Measurements from ENCODE around the gene GNAS-AS1.

The GNAS-AS1 gene

GRCh38 chr20:58811334-58811733 lies 39.4 kb downstream of the GNAS-AS1 start:
- FAIRE-seq (no peak), DNase-seq (ENCODE audit: insufficient read length, low spot score) (no peak)

GRCh38 chr20:58810879-58811250 lies 39.8 kb downstream of the GNAS-AS1 start:
- DNase-seq (ENCODE audit: insufficient read length, low spot score) (no peak), FAIRE-seq (no peak)

- no peak for FAIRE-seq
- DNase-seq (ENCODE audit: insufficient read length, low spot score), result no peak
Observed at GRCh38 chr20:58810116-58810878, 40.4 kb downstream of the GNAS-AS1 start.

GRCh38 chr20:58808271-58809046 lies 42.2 kb downstream of the GNAS-AS1 start:
- FAIRE-seq (no peak), DNase-seq (ENCODE audit: insufficient read length, low spot score) (no peak)

- DNase-seq (ENCODE audit: insufficient read length, low spot score) (no peak), FAIRE-seq (no peak)
Observed at GRCh38 chr20:58807801-58808200, 42.9 kb downstream of the GNAS-AS1 start.

- no peak for DNase-seq (ENCODE audit: insufficient read length, low spot score)
- FAIRE-seq, result no peak
Observed at GRCh38 chr20:58803533-58803932, 47.2 kb downstream of the GNAS-AS1 start.

- FAIRE-seq, result no peak
Observed at GRCh38 chr20:58802061-58802460, 48.6 kb downstream of the GNAS-AS1 start.

GRCh38 chr20:58800134-58800871 lies 50.4 kb downstream of the GNAS-AS1 start:
- DNase-seq (ENCODE audit: insufficient read length, low spot score) (no peak), FAIRE-seq (no peak)

More at GRCh38 chr20:58802061-58802460, 48.6 kb downstream of the GNAS-AS1 start:
- DNase-seq (ENCODE audit: insufficient read length, low spot score), result no peak

- no peak for FAIRE-seq
- no peak for DNase-seq (ENCODE audit: insufficient read length, low spot score)
Observed at GRCh38 chr20:58797371-58798338, 53.0 kb downstream of the GNAS-AS1 start.

- DNase-seq (ENCODE audit: insufficient read length, low spot score) (no peak), FAIRE-seq (no peak)
Observed at GRCh38 chr20:58795923-58796245, 54.8 kb downstream of the GNAS-AS1 start.

GRCh38 chr20:58795181-58795922 lies 55.4 kb downstream of the GNAS-AS1 start:
- DNase-seq (ENCODE audit: insufficient read length, low spot score) (no peak), FAIRE-seq (no peak)

- DNase-seq (ENCODE audit: insufficient read length, low spot score) (no peak), FAIRE-seq (no peak)
Observed at GRCh38 chr20:58794510-58795180, 56.1 kb downstream of the GNAS-AS1 start.

GRCh38 chr20:58793512-58794420 lies 56.9 kb downstream of the GNAS-AS1 start:
- DNase-seq (ENCODE audit: insufficient read length, low spot score) (no peak), FAIRE-seq (no peak)

GRCh38 chr20:58792426-58792825 lies 58.3 kb downstream of the GNAS-AS1 start:
- FAIRE-seq, result no peak

GRCh38 chr20:58791286-58791685 lies 59.4 kb downstream of the GNAS-AS1 start:
- DNase-seq (ENCODE audit: insufficient read length, low spot score), result no peak
- FAIRE-seq, result no peak

More at GRCh38 chr20:58792426-58792825, 58.3 kb downstream of the GNAS-AS1 start:
- no peak for DNase-seq (ENCODE audit: insufficient read length, low spot score)

GRCh38 chr20:58790454-58790853 lies 60.2 kb downstream of the GNAS-AS1 start:
- FAIRE-seq, result no peak
- no peak for DNase-seq (ENCODE audit: insufficient read length, low spot score)

GRCh38 chr20:58788896-58789544 lies 61.7 kb downstream of the GNAS-AS1 start:
- FAIRE-seq (no peak), DNase-seq (ENCODE audit: insufficient read length, low spot score) (no peak)
